ENCODE results near the gene NDUFB10.

Gene NDUFB10

GRCh38 chr16:1971796-1972489 is 12.6 kb downstream of the NDUFB10 start, which contains the start of gene TBL3:
TSS of gene TBL3 (plus strand) at chr16:1972053. CDS start at chr16:1972165, 112 bp downstream.
- peaks cover 0 to 3% of the 10 kb centered on the region in 2 donors for H3K27me3 ChIP-seq (ENCODE audit: control insufficient read depth in 1 of 2, insufficient read depth in 2 of 2, low read length in 2 of 2)
- H3K9me3 ChIP-seq (ENCODE audit: control insufficient read depth in 1 of 2, low read length in 2 of 2), result no peaks in the 10 kb centered on the region

GRCh38 chr16:1972490-1972877 is 13.1 kb downstream of the NDUFB10 start:
- Histone ChIP-seq H3K27me3 (ENCODE audit: control insufficient read depth in 1 of 2, insufficient read depth in 2 of 2, low read length in 2 of 2) (peaks cover 0 to 3% of the 10 kb centered on the region in 2 donors), H3K4me1 (ENCODE audit: control insufficient read depth in 1 of 2, insufficient read depth in 2 of 2, low read length in 2 of 2) (peaks cover 4 to 15% of the 10 kb centered on the region in 2 donors), H3K27ac (ENCODE audit: low read depth, low read length) (no peak overlapping the region), H3K4me3 (ENCODE audit: low read depth in 1 of 2, low read length in 2 of 2) (peak overlapping the region; percentile 89 to 90), H3K9me3 (ENCODE audit: control insufficient read depth in 1 of 2, low read length in 2 of 2) (no peaks in the 10 kb centered on the region), H3K9ac (ENCODE audit: low read depth in 1 of 2, low read length in 2 of 2) (peak overlapping the region; percentile 80 to 92), H3K36me3 (ENCODE audit: control insufficient read depth in 1 of 2, insufficient read depth in 2 of 2, low read length in 2 of 2) (peaks cover 15 to 34% of the 10 kb centered on the region in 2 donors)

More at GRCh38 chr16:1971796-1972489, 12.6 kb downstream of the NDUFB10 start, which contains the start of gene TBL3:
- Histone ChIP-seq H3K9ac (ENCODE audit: low read depth in 1 of 2, low read length in 2 of 2) (peak within 1 kb of the TSS; percentile 92 to 96), H3K4me3 (ENCODE audit: low read depth in 1 of 2, low read length in 2 of 2) (peak within 1 kb of the TSS; percentile 89 to 90), H3K36me3 (ENCODE audit: control insufficient read depth in 1 of 2, insufficient read depth in 2 of 2, low read length in 2 of 2) (peaks cover 13 to 29% of the 10 kb centered on the region in 2 donors), H3K4me1 (ENCODE audit: control insufficient read depth in 1 of 2, insufficient read depth in 2 of 2, low read length in 2 of 2) (peaks cover 4 to 15% of the 10 kb centered on the region in 2 donors), H3K27ac (ENCODE audit: low read depth, low read length) (peak within 1 kb of the TSS; percentile 96)

GRCh38 chr16:1973461-1974156 is 14.3 kb downstream of the NDUFB10 start:
- H3K9ac ChIP-seq (ENCODE audit: low read depth in 1 of 2, low read length in 2 of 2), result no peak overlapping the region
- peaks cover 4 to 20% of the 10 kb centered on the region in 2 donors for H3K4me1 ChIP-seq (ENCODE audit: control insufficient read depth in 1 of 2, insufficient read depth in 2 of 2, low read length in 2 of 2)
- H3K36me3 ChIP-seq (ENCODE audit: control insufficient read depth in 1 of 2, insufficient read depth in 2 of 2, low read length in 2 of 2), result peaks cover 15 to 45% of the 10 kb centered on the region in 2 donors
- H3K27me3 ChIP-seq (ENCODE audit: control insufficient read depth in 1 of 2, insufficient read depth in 2 of 2, low read length in 2 of 2), result peaks cover 0 to 3% of the 10 kb centered on the region in 2 donors
- H3K9me3 ChIP-seq (ENCODE audit: control insufficient read depth in 1 of 2, low read length in 2 of 2), result no peaks in the 10 kb centered on the region
- no peak overlapping the region for H3K27ac ChIP-seq (ENCODE audit: low read depth, low read length)
- H3K4me3 ChIP-seq (ENCODE audit: low read depth in 1 of 2, low read length in 2 of 2), result no peak overlapping the region

- Histone ChIP-seq H3K4me1 (ENCODE audit: control insufficient read depth in 1 of 2, insufficient read depth in 2 of 2, low read length in 2 of 2) (peaks cover 4 to 24% of the 10 kb centered on the region in 2 donors), H3K27me3 (ENCODE audit: control insufficient read depth in 1 of 2, insufficient read depth in 2 of 2, low read length in 2 of 2) (peaks cover 0 to 3% of the 10 kb centered on the region in 2 donors), H3K4me3 (ENCODE audit: low read depth in 1 of 2, low read length in 2 of 2) (no peak overlapping the region), H3K36me3 (ENCODE audit: control insufficient read depth in 1 of 2, insufficient read depth in 2 of 2, low read length in 2 of 2) (peaks cover 15 to 46% of the 10 kb centered on the region in 2 donors), H3K27ac (ENCODE audit: low read depth, low read length) (no peak overlapping the region), H3K9me3 (ENCODE audit: control insufficient read depth in 1 of 2, low read length in 2 of 2) (no peaks in the 10 kb centered on the region), H3K9ac (ENCODE audit: low read depth in 1 of 2, low read length in 2 of 2) (no peak overlapping the region)
These were observed 15.1 kb downstream of the NDUFB10 start for GRCh38 chr16:1974157-1975070.

- Histone ChIP-seq H3K4me1 (ENCODE audit: control insufficient read depth in 1 of 2, insufficient read depth in 2 of 2, low read length in 2 of 2) (peaks cover 8 to 36% of the 10 kb centered on the region in 2 donors), H3K9me3 (ENCODE audit: control insufficient read depth in 1 of 2, low read length in 2 of 2) (no peaks in the 10 kb centered on the region), H3K4me3 (ENCODE audit: low read depth in 1 of 2, low read length in 2 of 2) (no peak overlapping the region), H3K9ac (ENCODE audit: low read depth in 1 of 2, low read length in 2 of 2) (no peak overlapping the region), H3K36me3 (ENCODE audit: control insufficient read depth in 1 of 2, insufficient read depth in 2 of 2, low read length in 2 of 2) (peaks cover 15 to 46% of the 10 kb centered on the region in 2 donors), H3K27me3 (ENCODE audit: control insufficient read depth in 1 of 2, insufficient read depth in 2 of 2, low read length in 2 of 2) (peaks cover 2 to 7% of the 10 kb centered on the region in 2 donors), H3K27ac (ENCODE audit: low read depth, low read length) (no peak overlapping the region)
These were observed 16.3 kb downstream of the NDUFB10 start for GRCh38 chr16:1975432-1976215.

- Histone ChIP-seq H3K27ac (ENCODE audit: low read depth, low read length) (no peak overlapping the region), H3K36me3 (ENCODE audit: control insufficient read depth in 1 of 2, insufficient read depth in 2 of 2, low read length in 2 of 2) (peaks cover 15 to 46% of the 10 kb centered on the region in 2 donors), H3K9me3 (ENCODE audit: control insufficient read depth in 1 of 2, low read length in 2 of 2) (no peaks in the 10 kb centered on the region), H3K4me3 (ENCODE audit: low read depth in 1 of 2, low read length in 2 of 2) (no peak overlapping the region), H3K27me3 (ENCODE audit: control insufficient read depth in 1 of 2, insufficient read depth in 2 of 2, low read length in 2 of 2) (peaks cover 7 to 13% of the 10 kb centered on the region in 2 donors), H3K9ac (ENCODE audit: low read depth in 1 of 2, low read length in 2 of 2) (no peak overlapping the region), H3K4me1 (ENCODE audit: control insufficient read depth in 1 of 2, insufficient read depth in 2 of 2, low read length in 2 of 2) (peaks cover 13 to 37% of the 10 kb centered on the region in 2 donors)
These were observed 16.8 kb downstream of the NDUFB10 start for GRCh38 chr16:1976216-1976520.

- peaks cover 24 to 43% of the 10 kb centered on the region in 2 donors for H3K4me1 ChIP-seq (ENCODE audit: control insufficient read depth in 1 of 2, insufficient read depth in 2 of 2, low read length in 2 of 2)
- no peak overlapping the region for H3K4me3 ChIP-seq (ENCODE audit: low read depth in 1 of 2, low read length in 2 of 2)
- H3K9me3 ChIP-seq (ENCODE audit: control insufficient read depth in 1 of 2, low read length in 2 of 2), result no peaks in the 10 kb centered on the region
- H3K9ac ChIP-seq (ENCODE audit: low read depth in 1 of 2, low read length in 2 of 2), result no peak overlapping the region
- peaks cover 13 to 15% of the 10 kb centered on the region in 2 donors for H3K27me3 ChIP-seq (ENCODE audit: control insufficient read depth in 1 of 2, insufficient read depth in 2 of 2, low read length in 2 of 2)
- H3K36me3 ChIP-seq (ENCODE audit: control insufficient read depth in 1 of 2, insufficient read depth in 2 of 2, low read length in 2 of 2), result peaks cover 15 to 46% of the 10 kb centered on the region in 2 donors
- H3K27ac ChIP-seq (ENCODE audit: low read depth, low read length), result no peak overlapping the region
These were observed 17.9 kb downstream of the NDUFB10 start for GRCh38 chr16:1976951-1977874.

GRCh38 chr16:1977875-1978268 is 18.5 kb downstream of the NDUFB10 start:
- peaks cover 15 to 46% of the 10 kb centered on the region in 2 donors for H3K36me3 ChIP-seq (ENCODE audit: control insufficient read depth in 1 of 2, insufficient read depth in 2 of 2, low read length in 2 of 2)
- no peak overlapping the region for H3K4me3 ChIP-seq (ENCODE audit: low read depth in 1 of 2, low read length in 2 of 2)
- no peak overlapping the region for H3K27ac ChIP-seq (ENCODE audit: low read depth, low read length)
- H3K27me3 ChIP-seq (ENCODE audit: control insufficient read depth in 1 of 2, insufficient read depth in 2 of 2, low read length in 2 of 2), result peaks cover 13 to 15% of the 10 kb centered on the region in 2 donors
- no peak overlapping the region for H3K9ac ChIP-seq (ENCODE audit: low read depth in 1 of 2, low read length in 2 of 2)
- H3K4me1 ChIP-seq (ENCODE audit: control insufficient read depth in 1 of 2, insufficient read depth in 2 of 2, low read length in 2 of 2), result peaks cover 27 to 45% of the 10 kb centered on the region in 2 donors
- no peaks in the 10 kb centered on the region for H3K9me3 ChIP-seq (ENCODE audit: control insufficient read depth in 1 of 2, low read length in 2 of 2)

Data from duodenal mucosa (tissue), 2 donors.